Tracheal epithelial cell (primary cell): ENCODE results near the gene ARHGAP32. TPM values are rescaled to one million over a fixed set of nuclear protein-coding genes. Genes with fewer than 3 reads are reported as not detected.

Experiments used
- total RNA-seq: library from RNA; depleted of rRNA; stranded (reverse); fragments of >200 nt; gene quantifications from 2 replicates; pipeline ENCODE4 v1.2.1, GENCODE V29; 2014

The ARHGAP32 gene
- 30.4 and 35.4 TPM in 2 replicates for total RNA-seq

GRCh38 chr11:129192150-129192549 lies at the start of gene ARHGAP32:
Gene ARHGAP32, minus strand, starts transcription at chr11:129192325. Its CDS starts 127 bp downstream, at chr11:129192198.

GRCh38 chr11:128942817-128943427 lies 249.2 kb downstream of the ARHGAP32 start, which contains the start of gene TP53AIP1:
Gene TP53AIP1, minus strand, starts transcription at chr11:128942871. Its CDS starts 5,053 bp downstream, at chr11:128937818.

Other genes starting within 250 kb of the ARHGAP32 start
- 0.85 and 2.9 TPM in 2 replicates for gene TP53AIP1, start 249.5 kb downstream of the ARHGAP32 start, total RNA-seq
- 2.8 and 4.1 TPM in 2 replicates for gene BARX2, start 183.5 kb upstream of the ARHGAP32 start, total RNA-seq